MM.1S (cell line): ENCODE results near the gene C1orf21.

Experiments
- DNase-seq: peaks from one replicate; pipeline ENCODE4 v3.0.0-alpha.2; 2015
- H2AFZ ChIP-seq: fragments of 300-600 bp; sonication (generic); 2 replicates; pipeline ENCODE4 v1.6.0; 2016; ENCODE audit warnings: antibody characterized with exemption, low read length
- H3F3A ChIP-seq: fragments of 300-600 bp; sonication (generic); 2 replicates; pipeline ENCODE4 v1.6.1; 2016; ENCODE audit warnings: mild to moderate bottlenecking, antibody characterized with exemption, low read length, moderate library complexity, mixed read lengths; ENCODE audit not compliant: insufficient read depth
- H3K27ac ChIP-seq: fragments of 300-600 bp; sonication (generic); 2 replicates; pipeline ENCODE4 v1.5.1; 2016; ENCODE audit warnings: mild to moderate bottlenecking, low read length
- H3K27me3 ChIP-seq: fragments of 300-600 bp; sonication (generic); replicated peaks from 2 replicates; pipeline ENCODE4 v1.6.0; 2016; ENCODE audit warnings: low read length; ENCODE audit not compliant: insufficient read depth
- H3K36me3 ChIP-seq: fragments of 300-600 bp; sonication (generic); replicated peaks from 2 replicates; pipeline ENCODE4 v1.6.1; 2016; ENCODE audit warnings: mild to moderate bottlenecking, low read length, mixed read lengths; ENCODE audit not compliant: insufficient read depth
- H3K4me1 ChIP-seq: fragments of 300-600 bp; sonication (generic); 2 replicates; pipeline ENCODE4 v1.6.1; 2016; ENCODE audit warnings: low read length, mixed read lengths
- H3K4me2 ChIP-seq: fragments of 300-600 bp; sonication (generic); 2 replicates; pipeline ENCODE4 v1.6.0; 2016; ENCODE audit warnings: low read depth, low read length
- H3K4me3 ChIP-seq: fragments of 300-600 bp; sonication (generic); 2 replicates; pipeline ENCODE4 v1.5.1; 2016; ENCODE audit warnings: low read length, mixed read lengths
- H3K79me2 ChIP-seq: fragments of 300-600 bp; sonication (generic); 2 replicates; pipeline ENCODE4 v1.6.1; 2016; ENCODE audit warnings: mixed run types, low read length, mixed read lengths
- H3K9ac ChIP-seq: fragments of 300-600 bp; sonication (generic); 2 replicates; pipeline ENCODE4 v1.6.1; 2016; ENCODE audit warnings: low read length, mixed read lengths
- H3K9me2 ChIP-seq: fragments of 300-600 bp; sonication (generic); replicated peaks from 2 replicates; pipeline ENCODE4 v1.6.1; 2016; ENCODE audit warnings: mild to moderate bottlenecking, low read length, mixed read lengths; ENCODE audit not compliant: insufficient read depth
- H3K9me3 ChIP-seq: fragments of 300-600 bp; sonication (generic); replicated peaks from 2 replicates; pipeline ENCODE4 v1.6.1; 2016; ENCODE audit warnings: mild to moderate bottlenecking, low read length, mixed read lengths; ENCODE audit not compliant: insufficient read depth
- H4K20me1 ChIP-seq: fragments of 300-600 bp; sonication (generic); 2 replicates; pipeline ENCODE4 v1.6.1; 2016; ENCODE audit warnings: mild to moderate bottlenecking, low read length, moderate library complexity, mixed read lengths; ENCODE audit not compliant: insufficient read depth
- EZH2 ChIP-seq: fragments of 300-600 bp; sonication (generic); optimal IDR thresholded peaks from 2 replicates; pipeline ENCODE3; 2017; ENCODE audit warnings: low read depth, mild to moderate bottlenecking, antibody characterized with exemption, low read length, mixed read lengths
- EZH2phosphoT487 ChIP-seq: fragments of 300-600 bp; sonication (generic); IDR thresholded peaks from 2 replicates; pipeline ENCODE4 v1.6.1; 2018; ENCODE audit warnings: antibody characterized with exemption, low read length
- TF ChIP-seq, protein P1 (sequence below): fragments of 300-600 bp; sonication (generic); IDR thresholded peaks from 2 replicates; pipeline ENCODE4 v1.5.1; 2016; ENCODE audit warnings: antibody characterized with exemption, low read length, mixed read lengths

C1orf21 gene

DNA sequence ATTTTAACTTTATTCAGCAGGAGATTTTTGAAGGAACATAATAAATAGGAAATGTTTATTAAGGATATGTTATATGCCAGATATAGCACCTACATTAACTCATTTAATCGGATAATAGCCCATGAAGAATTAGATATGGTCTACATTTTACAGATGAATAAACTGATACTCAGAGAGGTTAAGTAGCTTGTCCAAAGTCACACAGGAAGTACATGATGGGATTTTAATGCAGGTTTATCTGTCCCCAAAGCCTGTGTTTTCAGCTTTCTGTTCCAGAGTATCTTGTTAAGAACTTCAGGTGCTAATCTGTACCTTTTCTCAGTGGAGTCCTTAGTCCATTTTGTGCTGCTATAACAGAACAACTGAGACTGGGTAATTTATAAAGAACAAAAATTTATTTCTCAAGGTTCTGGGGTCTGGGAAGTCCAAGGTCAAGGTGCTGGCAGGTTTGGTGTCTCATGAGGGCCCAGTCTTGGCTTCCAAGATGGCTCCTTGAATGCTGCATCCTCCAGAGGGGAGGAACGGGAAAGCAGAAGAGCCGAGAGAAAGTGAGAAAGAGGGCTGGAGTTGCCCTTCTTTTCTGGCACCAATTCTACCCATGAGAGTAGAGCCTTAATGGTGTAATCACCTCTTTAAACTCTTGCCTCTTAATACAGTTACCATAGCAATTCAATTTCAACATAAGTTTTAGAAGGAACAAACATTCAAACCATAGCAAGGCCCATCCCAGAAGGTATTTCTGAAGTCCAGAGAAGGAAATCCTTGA, 17.3 kb downstream of the C1orf21 start:
- no peaks in the 10 kb centered on the region for H3K9me3 ChIP-seq
- no peaks in the 10 kb centered on the region for H3K36me3 ChIP-seq
- H3K4me1 ChIP-seq: peaks cover 25% of the 10 kb centered on the region
- no peak for TF ChIP-seq EZH2phosphoT487
- TF ChIP-seq, protein P1, sequence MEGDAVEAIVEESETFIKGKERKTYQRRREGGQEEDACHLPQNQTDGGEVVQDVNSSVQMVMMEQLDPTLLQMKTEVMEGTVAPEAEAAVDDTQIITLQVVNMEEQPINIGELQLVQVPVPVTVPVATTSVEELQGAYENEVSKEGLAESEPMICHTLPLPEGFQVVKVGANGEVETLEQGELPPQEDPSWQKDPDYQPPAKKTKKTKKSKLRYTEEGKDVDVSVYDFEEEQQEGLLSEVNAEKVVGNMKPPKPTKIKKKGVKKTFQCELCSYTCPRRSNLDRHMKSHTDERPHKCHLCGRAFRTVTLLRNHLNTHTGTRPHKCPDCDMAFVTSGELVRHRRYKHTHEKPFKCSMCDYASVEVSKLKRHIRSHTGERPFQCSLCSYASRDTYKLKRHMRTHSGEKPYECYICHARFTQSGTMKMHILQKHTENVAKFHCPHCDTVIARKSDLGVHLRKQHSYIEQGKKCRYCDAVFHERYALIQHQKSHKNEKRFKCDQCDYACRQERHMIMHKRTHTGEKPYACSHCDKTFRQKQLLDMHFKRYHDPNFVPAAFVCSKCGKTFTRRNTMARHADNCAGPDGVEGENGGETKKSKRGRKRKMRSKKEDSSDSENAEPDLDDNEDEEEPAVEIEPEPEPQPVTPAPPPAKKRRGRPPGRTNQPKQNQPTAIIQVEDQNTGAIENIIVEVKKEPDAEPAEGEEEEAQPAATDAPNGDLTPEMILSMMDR: no peak
- H2AFZ ChIP-seq: no peak overlapping the region
- no peak for DNase-seq
- no peaks in the 10 kb centered on the region for H4K20me1 ChIP-seq
- H3K4me3 ChIP-seq: no peak overlapping the region
- H3K79me2 ChIP-seq: peaks cover 80% of the 10 kb centered on the region
- no peaks in the 10 kb centered on the region for H3K27me3 ChIP-seq
- no peak overlapping the region for H3K4me2 ChIP-seq
- H3K27ac ChIP-seq: no peak overlapping the region
- H3F3A ChIP-seq: peaks cover 20% of the 10 kb centered on the region
- no peak overlapping the region for H3K9ac ChIP-seq
- H3K9me2 ChIP-seq: no peaks in the 10 kb centered on the region

DNA sequence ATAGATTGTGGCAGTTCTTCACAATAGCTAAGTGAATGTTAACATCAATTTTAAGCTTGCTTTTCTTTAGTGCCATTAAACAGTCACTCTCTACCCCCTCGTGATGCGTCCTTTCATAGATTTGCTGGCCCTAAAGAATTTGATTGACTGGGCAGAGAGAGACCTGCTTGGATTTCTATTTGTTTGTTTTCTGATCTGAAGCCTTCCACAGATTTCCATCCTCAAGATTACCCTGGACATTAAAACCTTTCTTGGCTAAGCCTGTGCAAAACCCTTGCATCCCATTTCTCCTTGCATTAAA, 17.8 kb downstream of the C1orf21 start:
- no peak overlapping the region for H3K4me3 ChIP-seq
- no peak for DNase-seq
- H3K27me3 ChIP-seq: no peaks in the 10 kb centered on the region
- no peaks in the 10 kb centered on the region for H4K20me1 ChIP-seq
- no peak overlapping the region for H2AFZ ChIP-seq
- H3K36me3 ChIP-seq: no peaks in the 10 kb centered on the region
- H3K9me2 ChIP-seq: no peaks in the 10 kb centered on the region
- peaks cover 80% of the 10 kb centered on the region for H3K79me2 ChIP-seq
- no peak overlapping the region for H3K9ac ChIP-seq
- TF ChIP-seq, protein P1: no peak
- no peak for TF ChIP-seq EZH2phosphoT487
- TF ChIP-seq EZH2: no peak
- H3K4me1 ChIP-seq: peaks cover 25% of the 10 kb centered on the region
- no peaks in the 10 kb centered on the region for H3K9me3 ChIP-seq
- H3F3A ChIP-seq: peaks cover 20% of the 10 kb centered on the region
- H3K27ac ChIP-seq: no peak overlapping the region
- H3K4me2 ChIP-seq: no peak overlapping the region

DNA sequence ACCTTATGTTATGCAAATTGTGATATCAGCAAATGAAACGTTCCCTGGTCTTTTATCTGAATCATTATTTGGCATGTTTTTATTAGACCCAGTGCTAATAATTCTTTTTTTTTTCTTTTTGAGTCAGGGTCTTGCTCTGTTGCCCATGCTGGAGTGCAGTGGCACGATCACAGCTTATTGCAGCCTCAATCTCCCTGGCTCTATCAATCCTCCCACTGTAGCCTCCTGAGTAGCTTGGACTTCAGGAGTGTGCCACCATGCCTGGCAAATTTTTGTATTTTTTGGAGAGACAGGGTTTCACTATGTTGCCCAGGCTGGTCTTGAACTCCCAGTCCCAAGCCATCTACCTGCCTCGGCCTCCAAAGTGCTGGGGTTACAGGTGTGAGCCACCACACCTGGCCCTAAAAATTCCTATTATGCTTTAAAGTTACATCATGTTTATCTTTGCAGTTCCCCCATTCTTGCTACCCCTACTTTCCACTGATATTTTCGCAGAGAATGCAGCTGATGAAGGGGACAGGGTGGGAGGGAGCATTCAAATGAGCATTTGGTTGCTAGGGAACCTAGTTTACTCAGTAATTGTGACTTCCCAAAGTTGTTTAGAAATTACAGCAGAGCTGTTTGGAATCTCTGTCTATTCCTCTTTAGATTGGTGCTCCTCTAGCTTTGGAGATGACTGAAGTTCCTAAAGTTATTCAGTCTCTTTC, 18.4 kb downstream of the C1orf21 start:
- H3K4me2 ChIP-seq: no peak overlapping the region
- no peaks in the 10 kb centered on the region for H4K20me1 ChIP-seq
- no peaks in the 10 kb centered on the region for H3K9me3 ChIP-seq
- H2AFZ ChIP-seq: no peak overlapping the region
- no peaks in the 10 kb centered on the region for H3K9me2 ChIP-seq
- peaks cover 79% of the 10 kb centered on the region for H3K79me2 ChIP-seq
- no peaks in the 10 kb centered on the region for H3K27me3 ChIP-seq
- TF ChIP-seq EZH2 (no peak), EZH2phosphoT487 (no peak)
- TF ChIP-seq, protein P1: no peak
- no peak overlapping the region for H3K9ac ChIP-seq
- H3K27ac ChIP-seq: no peak overlapping the region
- H3F3A ChIP-seq: peaks cover 20% of the 10 kb centered on the region
- no peak for DNase-seq
- H3K4me3 ChIP-seq: no peak overlapping the region
- peaks cover 25% of the 10 kb centered on the region for H3K4me1 ChIP-seq
- H3K36me3 ChIP-seq: no peaks in the 10 kb centered on the region
